Transverse colon (tissue), 3 donors: ENCODE data around the gene BEX1.

Experiments used
- POLR2A ChIP-seq: fragments of 450-650 bp; IDR thresholded peaks from one replicate; pipeline ENCODE4 v1.6.1; 2016; ENCODE audit warnings: antibody characterized with exemption, mild to moderate bottlenecking, moderate library complexity
- TF ChIP-seq, protein P1 (sequence below), 5 experiments: fragments of 200-600 bp in 3 of 5; fragments of 450-650 bp in 2 of 5; sonication (generic) in 3 of 5; IDR thresholded peaks; 1 replicate in 2 of 5; 2 replicates in 3 of 5; pipeline ENCODE4 v1.5.1; 2016 to 2017; ENCODE audit warnings: antibody characterized with exemption in 5 of 5, inconsistent platforms in 3 of 5, mild to moderate bottlenecking in 2 of 5, moderate library complexity in 1 of 5

DNA sequence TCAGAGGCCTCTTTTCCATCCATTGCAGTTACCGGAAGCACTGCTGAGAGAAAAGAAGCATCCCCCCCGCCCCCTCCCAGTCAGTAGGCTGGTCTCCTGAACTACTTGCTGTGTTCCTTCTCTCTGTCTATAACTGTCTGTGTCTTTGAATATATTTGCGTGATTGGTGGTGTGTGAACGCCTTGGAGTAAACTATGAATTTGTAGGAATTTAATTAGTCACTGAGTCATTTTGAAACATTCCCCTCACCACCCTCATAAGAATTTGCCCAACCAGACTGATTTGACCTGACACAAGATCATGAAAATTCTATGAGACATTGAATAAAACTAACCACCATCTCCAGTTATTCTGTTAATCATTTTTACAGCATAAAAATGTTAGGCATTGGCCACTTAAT, 35.7 kb upstream of the BEX1 start:
- no peak for TF ChIP-seq POLR2A
- TF ChIP-seq, protein P1, sequence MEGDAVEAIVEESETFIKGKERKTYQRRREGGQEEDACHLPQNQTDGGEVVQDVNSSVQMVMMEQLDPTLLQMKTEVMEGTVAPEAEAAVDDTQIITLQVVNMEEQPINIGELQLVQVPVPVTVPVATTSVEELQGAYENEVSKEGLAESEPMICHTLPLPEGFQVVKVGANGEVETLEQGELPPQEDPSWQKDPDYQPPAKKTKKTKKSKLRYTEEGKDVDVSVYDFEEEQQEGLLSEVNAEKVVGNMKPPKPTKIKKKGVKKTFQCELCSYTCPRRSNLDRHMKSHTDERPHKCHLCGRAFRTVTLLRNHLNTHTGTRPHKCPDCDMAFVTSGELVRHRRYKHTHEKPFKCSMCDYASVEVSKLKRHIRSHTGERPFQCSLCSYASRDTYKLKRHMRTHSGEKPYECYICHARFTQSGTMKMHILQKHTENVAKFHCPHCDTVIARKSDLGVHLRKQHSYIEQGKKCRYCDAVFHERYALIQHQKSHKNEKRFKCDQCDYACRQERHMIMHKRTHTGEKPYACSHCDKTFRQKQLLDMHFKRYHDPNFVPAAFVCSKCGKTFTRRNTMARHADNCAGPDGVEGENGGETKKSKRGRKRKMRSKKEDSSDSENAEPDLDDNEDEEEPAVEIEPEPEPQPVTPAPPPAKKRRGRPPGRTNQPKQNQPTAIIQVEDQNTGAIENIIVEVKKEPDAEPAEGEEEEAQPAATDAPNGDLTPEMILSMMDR (IDR thresholded peaks at IDR 0.05): no peak
